ENCODE measurements around the gene UGT1A1.
"Not testable (repeated sequence)": the region's sequence is repeated elsewhere in the genome, so short reads cannot be mapped to it uniquely, and the experiment has no call there.

UGT1A1 gene

DNA sequence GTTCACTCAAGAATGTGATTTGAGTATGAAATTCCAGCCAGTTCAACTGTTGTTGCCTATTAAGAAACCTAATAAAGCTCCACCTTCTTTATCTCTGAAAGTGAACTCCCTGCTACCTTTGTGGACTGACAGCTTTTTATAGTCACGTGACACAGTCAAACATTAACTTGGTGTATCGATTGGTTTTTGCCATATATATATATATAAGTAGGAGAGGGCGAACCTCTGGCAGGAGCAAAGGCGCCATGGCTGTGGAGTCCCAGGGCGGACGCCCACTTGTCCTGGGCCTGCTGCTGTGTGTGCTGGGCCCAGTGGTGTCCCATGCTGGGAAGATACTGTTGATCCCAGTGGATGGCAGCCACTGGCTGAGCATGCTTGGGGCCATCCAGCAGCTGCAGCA, at the start of gene UGT1A1:
Gene UGT1A1, plus strand, starts transcription at position 228 of the 400 bp plus-strand sequence. Its CDS starts 18 bp downstream, at position 246.
- DNase-seq = no peak

DNA sequence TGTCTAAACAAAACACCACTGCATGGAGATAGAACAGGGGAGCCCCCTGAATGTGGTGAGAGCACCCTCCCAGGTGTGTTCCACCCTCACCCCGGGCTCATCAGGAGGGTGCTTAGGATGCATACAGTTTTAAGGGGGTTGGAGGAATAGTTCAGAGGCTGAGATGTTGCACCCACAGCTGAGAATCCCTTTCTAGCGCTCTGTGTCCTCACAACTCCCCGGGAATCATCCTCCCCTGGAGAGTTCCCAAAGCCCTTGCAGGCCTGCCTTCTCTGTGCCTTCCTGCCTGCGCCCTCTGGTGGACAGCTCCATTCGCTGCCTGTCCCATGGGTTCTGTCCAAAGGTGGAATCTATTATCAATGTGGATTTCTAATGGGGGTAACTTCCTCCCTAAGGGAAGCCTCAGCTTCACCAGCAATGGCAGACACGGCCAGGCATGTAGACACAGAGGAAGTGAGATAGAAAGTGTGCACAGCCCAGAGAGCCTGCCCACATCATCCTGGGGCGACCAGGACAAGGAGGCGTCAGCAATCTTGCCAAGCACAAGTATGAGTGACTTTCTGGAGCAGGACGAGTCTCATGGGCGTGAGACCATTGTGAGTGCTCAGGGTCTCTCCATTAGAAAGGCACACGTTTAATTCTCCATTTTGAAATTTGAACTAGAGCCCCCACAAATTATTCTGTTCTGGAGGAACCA, 48.6 kb upstream of the UGT1A1 start:
- peak; percentile 71 for DNase-seq

DNA sequence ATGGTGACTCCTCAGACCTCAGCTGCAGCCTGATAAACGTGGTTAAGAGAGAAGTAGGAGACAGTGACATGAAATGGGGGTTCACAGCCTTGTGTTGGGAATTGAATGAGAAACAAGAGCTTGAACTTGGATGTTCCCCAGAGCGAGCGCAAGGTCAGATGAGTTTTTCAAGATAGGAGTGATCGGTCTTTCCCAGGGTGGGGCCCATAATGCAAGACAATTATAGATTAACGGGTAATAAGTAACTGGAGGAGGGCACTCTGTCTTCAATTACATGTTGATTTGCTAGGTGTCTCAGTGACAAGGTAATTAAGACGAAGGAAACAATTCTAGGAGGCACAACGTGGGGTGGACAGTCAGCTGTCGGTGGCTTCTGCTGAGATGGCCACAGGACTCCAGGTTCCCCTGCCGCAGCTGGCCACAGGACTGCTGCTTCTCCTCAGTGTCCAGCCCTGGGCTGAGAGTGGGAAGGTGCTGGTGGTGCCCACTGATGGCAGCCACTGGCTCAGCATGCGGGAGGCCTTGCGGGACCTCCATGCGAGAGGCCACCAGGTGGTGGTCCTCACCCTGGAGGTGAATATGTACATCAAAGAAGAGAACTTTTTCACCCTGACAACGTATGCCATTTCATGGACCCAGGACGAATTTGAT, 47.3 kb upstream of the UGT1A1 start, which contains the start of gene UGT1A5:
Gene UGT1A5, plus strand, starts transcription at position 297 of the 651 bp plus-strand sequence. Its CDS starts 85 bp downstream, at position 382.
- no peak for DNase-seq

DNA sequence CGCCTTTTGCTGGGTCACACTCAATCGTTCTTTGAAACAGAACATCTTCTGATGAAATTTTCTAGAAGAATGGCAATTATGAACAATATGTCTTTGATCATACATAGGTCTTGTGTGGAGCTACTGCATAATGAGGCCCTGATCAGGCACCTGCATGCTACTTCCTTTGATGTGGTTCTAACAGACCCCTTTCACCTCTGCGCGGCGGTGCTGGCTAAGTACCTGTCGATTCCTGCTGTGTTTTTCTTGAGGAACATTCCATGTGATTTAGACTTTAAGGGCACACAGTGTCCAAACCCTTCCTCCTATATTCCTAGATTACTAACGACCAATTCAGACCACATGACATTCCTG, 46.8 kb upstream of the UGT1A1 start:
- DNase-seq = no peak

DNA sequence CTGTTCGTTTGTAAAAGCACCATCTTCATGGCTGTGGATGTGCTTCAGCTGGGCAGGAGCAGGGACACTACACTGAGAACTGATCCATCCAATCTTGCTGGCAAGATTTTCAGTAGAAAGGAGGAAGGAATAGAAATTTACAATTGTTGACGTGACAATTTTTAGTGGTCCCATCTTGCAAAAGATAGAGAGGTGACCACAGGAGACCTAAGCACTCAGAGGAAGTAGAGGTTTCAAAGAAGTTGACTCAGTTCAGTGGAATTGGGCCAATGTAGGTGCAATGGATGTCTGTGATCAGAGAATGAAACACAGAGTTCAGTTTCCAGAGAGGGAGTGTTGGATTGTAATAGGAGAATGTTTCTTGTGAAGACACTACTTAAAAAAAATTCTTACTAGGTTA, 45.9 kb upstream of the UGT1A1 start:
- no peak for DNase-seq

DNA sequence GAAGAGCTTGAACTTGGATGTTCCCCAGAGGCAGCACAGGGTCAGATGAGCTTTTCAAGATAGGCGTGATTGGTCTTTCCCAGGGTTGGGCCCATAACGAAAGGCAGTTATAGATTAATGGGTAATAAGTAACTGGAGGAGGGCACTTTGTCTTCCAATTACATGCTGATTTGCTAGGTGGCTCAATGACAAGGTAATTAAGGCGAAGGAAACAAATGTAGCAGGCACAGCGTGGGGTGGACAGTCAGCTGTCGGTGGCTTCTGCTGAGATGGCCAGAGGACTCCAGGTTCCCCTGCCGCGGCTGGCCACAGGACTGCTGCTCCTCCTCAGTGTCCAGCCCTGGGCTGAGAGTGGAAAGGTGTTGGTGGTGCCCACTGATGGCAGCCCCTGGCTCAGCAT, 41.5 kb upstream of the UGT1A1 start, which contains the start of gene UGT1A4:
Gene UGT1A4, plus strand, starts transcription at position 185 of the 400 bp plus-strand sequence. Its CDS starts 85 bp downstream, at position 270.
- DNase-seq = no peak

DNA sequence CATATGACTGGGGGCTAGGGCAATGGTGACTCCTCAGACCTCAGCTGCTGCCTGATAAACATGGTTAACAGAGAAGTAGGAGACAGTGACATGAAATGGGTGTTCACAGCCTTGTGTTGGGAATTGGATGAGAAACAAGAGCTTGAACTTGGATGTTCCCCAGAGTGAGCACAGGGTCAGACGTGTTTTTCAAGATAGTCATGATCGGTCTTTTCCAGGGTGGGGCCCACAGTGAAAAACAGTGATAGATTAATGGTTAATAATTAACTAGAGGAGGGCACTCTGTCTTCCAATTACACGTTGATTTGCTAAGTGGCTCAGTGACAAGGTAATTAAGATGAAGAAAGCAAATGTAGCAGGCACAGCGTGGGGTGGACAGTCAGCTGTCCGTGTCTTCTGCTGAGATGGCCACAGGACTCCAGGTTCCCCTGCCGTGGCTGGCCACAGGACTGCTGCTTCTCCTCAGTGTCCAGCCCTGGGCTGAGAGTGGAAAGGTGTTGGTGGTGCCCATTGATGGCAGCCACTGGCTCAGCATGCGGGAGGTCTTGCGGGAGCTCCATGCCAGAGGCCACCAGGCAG, 31.3 kb upstream of the UGT1A1 start, which contains the start of gene UGT1A3:
Gene UGT1A3, plus strand, starts transcription at position 320 of the 579 bp plus-strand sequence. Its CDS starts 85 bp downstream, at position 405.
- no peak for DNase-seq

DNA sequence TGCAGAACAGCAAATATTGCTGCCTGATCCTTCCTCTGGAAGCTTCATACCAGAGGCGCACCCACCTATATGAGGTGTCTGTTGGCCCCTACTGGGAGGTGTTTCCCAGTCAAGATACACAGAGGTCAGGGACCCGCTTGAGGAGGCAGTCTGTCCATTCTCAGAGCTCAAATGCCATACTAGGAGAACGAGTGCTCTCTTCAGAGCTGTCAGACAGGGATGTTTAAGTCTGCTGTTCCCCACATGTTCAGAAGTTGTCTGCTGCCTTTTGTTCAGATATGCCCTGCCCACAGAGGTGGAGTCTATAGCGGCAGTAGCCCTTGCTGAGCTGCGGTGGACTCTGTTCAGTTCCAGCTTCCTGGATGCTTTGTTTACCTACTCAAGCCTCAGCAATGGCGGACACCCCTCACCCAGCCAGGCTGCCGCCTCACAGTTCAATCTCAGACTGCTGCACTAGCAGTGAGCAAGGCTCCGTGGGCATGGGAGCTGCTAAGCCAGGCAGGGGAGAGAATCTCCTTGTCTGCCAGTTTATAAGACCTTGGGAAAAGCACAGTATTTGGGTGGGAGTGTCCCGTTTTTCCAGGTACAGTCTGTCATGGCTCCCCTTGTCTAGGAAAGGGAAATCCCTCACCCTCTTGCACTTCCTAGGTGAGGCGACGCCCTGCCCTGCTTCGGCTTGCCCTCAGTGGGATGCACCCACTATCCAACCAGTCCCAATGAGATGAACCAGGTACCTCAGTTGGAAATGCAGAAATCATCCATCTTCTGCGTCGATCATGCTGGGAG, 23.0 kb upstream of the UGT1A1 start:
- not testable (repeated sequence) for DNase-seq

DNA sequence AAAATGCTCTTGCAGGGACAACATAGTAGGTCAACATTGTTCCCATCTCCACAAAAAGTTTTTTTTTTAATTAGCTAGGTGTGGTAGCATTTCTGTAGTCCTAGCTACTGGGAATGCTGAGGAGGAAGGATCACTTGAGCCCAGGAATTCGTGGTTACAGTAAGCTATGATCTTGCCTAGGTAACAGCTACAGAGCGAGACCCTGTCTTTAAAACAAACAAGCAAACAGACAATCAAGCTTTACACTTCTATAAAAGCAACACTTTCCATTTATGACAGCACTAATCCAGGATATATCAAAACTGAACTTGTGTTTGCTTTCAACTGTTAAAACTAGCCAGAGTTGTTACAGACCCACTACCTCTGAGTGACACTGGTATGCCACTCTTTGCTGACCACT, 19.2 kb upstream of the UGT1A1 start:
- no peak for DNase-seq

DNA sequence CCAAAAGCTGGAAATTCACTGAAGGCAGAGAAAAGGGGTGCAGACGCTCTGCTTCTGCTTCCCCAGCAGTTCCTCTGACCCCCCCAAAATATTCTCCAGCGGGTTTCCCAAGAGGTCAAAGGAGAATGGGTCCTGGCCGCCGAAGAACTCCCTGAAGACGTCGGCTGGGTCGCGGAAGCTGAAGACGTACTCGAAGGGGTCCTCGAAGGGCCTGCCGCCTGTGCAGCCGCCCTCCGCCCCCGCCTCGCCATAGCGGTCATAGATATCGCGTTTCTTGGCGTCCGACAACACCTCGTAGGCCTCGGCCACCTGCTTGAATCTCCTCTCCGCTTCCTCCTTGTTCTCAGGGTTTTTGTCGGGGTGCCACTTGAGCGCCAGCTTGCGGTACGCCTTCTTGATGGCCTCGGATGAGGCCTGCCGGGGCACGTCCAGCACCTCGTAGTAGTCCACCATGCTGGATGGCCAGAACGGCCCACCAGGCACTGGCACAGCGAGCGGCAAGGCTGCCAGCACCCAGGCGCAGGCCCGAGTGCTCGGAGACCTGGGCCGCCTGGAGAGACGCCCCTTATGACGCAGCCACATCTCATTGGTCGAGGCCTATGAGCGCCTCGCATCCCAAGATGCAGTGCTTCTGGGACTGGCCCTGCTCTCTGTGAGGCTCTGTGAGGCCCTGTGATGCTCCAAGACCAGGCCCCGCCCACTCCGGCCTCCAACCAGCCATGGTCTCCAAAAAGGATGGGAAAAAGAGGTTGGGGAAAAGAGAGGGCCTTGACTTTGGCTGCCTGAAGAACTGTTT, 16.4 kb upstream of the UGT1A1 start:
- DNase-seq = no peak

DNA sequence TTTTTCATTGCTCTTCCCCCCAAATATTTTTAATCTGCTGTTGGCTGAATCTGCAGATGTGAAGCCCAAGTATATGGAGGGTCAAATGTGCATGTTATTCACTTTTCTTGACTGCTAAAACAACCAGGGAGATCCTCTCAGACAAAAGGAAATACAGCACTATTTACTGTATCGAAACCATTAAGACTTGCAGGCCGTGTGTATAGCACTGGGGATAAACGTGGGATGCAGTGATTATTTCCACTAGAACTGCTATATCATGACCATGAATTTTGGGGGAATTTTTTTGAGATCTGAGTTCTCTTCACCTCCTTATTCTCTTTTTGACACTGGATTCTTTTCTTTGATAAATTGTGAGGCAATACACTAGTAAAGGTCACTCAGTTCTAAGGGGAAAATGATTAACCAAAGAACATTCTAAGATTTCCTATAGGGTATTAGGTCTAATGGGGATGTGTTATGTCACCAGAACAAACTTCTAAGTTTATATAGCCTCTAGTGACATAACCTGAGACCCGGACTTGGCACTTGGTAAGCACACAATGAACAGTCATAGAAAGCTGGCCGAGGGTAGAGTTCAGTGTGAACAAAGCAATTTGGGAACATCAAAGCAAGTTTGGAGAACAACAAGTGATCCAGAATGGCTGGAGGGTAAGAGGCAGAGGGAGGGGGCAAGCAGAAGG, 14.9 kb upstream of the UGT1A1 start:
- no peak for DNase-seq

DNA sequence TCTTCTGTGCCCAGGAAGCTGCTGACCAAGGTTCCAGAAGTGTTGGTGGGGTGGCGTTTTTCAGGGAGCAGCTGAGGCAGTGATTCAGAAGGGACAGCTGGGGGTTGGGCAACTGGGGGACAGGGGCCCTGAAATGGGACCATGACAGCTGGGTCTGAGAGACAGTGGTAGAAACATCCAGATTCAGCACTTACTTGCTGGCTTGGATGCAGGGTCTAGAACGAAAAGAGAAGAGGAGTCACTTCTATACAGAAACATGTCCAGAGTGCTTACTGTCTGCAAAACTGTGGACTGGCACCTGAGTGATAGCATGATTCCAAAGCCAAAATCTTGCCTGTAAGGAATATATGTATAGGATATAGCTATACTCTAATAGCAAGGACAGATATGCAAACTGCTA, 14.2 kb upstream of the UGT1A1 start:
- not testable (repeated sequence) for DNase-seq

DNA sequence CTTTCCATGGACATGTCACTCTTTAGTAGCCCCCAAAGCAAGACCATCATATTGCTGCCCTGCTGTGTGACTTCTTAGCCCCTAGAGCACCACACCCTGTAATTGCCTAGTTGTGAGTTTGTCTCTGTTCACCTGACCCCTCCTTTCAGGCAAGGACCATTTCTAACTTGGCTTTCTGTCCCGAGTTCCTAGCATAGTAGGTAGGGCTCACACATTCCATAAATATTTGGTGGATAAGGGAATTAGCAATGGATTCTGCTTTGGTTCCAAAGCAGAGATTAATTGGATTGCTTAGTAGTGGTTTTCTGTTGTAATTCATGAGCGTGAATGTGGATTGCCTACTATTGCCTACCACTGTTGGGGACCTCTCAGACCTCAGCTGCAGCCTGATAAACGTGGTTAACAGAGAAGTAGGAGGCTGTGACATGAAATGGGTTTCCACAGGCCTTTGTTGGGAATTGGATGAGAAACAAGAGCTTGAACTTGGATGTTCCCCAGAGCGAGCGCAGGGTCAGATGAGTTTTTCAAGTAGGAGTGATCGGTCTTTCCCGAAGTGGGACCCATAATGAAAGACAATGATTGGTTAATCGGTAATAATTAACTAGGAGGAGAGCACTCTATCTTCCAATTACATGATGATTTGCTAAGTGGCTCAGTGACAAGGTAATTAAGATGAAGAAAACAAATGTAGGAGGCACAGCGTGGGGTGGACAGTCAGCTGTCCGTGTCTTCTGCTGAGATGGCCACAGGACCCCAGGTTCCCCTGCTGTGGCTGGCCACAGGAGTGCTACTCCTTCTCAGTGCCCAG, 13.4 kb upstream of the UGT1A1 start:
- no peak for DNase-seq

DNA sequence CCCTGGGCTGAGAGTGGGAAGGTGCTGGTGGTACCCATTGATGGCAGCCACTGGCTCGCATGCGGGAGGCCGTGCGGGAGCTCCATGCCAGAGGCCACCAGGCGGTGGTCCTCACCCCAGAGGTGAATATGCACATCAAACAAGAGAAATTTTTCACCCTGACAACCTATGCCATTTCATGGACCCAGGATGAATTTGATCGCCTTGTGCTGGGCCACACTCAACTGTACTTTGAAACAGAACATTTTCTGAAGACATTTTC, 12.9 kb upstream of the UGT1A1 start:
- no peak for DNase-seq

DNA sequence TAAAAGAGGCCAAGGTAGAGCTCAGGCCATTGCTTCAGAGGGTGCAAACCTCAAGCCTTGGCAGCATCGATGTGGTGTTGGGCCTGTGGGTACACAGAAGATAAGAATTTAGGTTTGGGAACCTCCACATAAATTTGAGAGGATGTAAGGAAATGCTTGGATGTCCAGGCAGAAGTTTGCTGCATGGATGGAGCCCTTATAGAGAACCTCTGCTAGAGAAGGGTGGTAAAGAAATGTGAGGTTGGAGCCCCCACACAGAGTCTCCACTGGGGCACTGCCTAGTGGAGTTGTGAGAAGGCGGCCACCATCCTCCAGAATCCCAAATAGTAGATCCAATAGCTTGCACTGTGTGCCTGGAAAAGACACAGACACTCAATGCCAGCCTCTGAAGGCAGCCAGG, 9.4 kb upstream of the UGT1A1 start:
- DNase-seq = not testable (repeated sequence)

DNA sequence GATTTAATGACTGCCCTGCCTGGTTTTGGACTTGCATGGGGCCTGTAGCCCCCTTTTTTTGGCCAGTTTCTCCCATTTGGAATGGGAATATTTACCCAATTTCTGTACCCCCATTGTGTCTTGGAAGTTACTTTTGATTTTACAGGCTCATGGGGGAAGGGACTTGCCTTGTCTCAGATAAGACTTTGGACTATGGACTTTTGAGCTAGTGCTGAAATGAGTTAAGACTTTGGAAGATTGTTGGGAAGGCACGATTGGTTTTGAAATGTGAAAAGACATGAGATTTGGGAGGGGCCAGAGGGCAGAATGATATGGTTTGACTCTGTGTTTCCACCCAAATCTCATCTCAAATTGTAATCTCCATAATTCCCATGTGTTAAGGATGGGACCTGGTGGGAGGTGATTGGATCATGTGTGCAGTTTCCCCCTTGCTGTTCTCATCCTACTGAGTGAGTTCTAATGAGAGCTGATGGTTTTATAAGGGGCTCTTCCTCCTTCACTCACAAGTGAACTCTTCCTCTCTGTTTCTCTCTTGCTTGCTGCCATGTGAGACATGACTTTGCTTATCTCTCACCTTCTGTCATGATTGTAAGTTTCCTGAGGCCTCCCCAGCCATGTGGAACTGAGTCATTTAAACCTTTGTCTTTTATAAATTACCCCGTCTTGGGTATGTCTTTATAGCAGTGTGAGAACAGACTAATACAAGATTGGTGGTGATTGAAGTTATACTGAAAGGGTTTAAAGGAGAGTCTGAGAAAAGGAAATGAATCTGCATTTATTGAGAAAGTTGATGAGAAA, 8.7 kb upstream of the UGT1A1 start:
- not testable (repeated sequence) for DNase-seq

DNA sequence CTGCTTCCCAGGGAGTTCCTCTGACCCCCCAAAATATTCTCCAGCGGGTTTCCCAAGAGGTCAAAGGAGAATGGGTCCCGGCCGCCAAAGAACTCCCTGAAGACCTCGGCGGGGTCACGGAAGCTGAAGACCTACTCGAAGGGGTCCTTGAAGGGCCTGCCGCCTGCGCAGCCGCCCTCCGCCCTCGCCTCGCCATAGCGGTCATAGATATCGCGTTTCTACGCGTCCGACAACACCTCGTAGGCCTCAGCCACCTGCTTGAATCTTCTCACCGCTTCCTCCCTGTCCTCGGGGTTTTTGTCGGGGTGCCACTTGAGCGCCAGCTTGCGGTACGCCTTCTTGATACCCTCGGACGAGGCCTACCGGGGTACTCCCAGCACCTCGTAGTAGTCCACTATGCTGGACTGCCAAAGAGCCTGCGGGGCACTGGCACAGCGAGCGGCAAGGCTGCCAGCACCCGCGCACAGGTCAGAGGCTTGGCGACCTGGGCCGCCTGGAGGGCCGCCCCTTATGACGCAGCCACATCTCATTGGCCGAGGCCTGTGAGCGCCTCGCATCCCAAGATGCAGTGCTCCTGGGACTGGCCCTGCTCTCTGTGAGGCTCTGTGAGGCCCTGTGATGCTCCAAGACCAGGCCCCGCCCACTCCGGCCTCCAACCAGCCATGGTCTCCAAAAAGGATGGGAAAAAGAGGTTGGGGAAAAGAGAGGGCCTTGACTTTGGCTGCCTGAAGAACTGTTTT, 5.0 kb upstream of the UGT1A1 start:
- DNase-seq = no peak

DNA sequence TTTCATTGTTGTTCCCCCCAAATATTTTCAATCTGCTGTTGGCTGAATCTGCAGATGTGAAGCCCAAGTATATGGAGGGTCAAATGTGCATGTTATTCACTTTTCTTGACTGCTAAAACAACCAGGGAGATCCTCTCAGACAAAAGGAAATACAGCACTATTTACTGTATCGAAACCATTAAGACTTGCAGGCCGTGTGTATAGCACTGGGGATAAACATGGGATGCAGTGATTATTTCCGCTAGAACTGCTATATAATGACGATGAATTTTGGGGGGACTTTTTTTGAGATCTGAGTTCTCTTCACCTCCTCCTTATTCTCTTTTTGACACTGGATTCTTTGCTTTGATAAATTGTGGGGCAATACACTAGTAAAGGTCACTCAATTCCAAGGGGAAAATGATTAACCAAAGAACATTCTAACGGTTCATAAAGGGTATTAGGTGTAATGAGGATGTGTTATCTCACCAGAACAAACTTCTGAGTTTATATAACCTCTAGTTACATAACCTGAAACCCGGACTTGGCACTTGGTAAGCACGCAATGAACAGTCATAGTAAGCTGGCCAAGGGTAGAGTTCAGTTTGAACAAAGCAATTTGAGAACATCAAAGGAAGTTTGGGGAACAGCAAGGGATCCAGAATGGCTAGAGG, 3.5 kb upstream of the UGT1A1 start:
- no peak for DNase-seq

DNA sequence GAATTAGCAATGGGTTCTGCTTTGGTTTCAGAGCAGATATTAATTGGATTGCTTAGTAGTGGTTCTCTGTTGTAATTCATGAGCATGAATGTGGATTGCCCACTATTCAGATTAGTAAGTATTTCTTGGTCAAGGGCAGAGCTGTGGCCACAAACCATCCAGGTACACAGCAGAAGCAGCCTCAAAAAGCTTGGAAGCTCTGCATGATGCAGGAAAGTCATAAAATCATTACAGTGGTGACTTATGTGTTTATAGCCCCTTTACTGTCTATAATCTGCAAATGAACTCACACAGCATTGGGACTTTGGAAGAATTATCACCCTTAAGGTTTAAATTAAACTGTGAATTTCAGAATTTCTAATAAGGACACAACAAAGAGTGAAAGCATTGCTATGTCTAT, 1.9 kb upstream of the UGT1A1 start:
- DNase-seq = no peak
